HepG2 (cell line): Measurements from ENCODE around the gene RHBDL1. TPM values are rescaled to one million over a fixed set of nuclear protein-coding genes. Genes with fewer than 3 reads are reported as not detected.

Source experiments
- ATM ChIP-seq: fragments of 450-650 bp; IDR thresholded peaks from 2 replicates; pipeline ENCODE4 v1.7.1; 2017; ENCODE audit warnings: mild to moderate bottlenecking, borderline replicate concordance
- BHLHE40 ChIP-seq: IDR thresholded peaks from 2 replicates; pipeline ENCODE4 v1.6.1; 2011; ENCODE audit warnings: low read length, improper control_type of control experiment
- CBX5 ChIP-seq: sonication (generic); formaldehyde crosslinking; IDR thresholded peaks from 2 replicates; pipeline ENCODE4 v1.4.0; 2020; ENCODE audit warnings: missing genetic modification reagents, borderline replicate concordance
- DR1 ChIP-seq: sonication (generic); formaldehyde crosslinking; IDR thresholded peaks from 2 replicates; pipeline ENCODE4 v1.8.0; 2021; ENCODE audit warnings: mild to moderate bottlenecking, missing genetic modification reagents, inconsistent platforms
- FOXM1 ChIP-seq: sonication (generic); formaldehyde crosslinking; IDR thresholded peaks from 2 replicates; pipeline ENCODE4 v1.5.0; 2020; ENCODE audit warnings: missing genetic modification reagents
- HNF4G ChIP-seq, 2 experiments: sonication (generic) in 1 of 2; formaldehyde crosslinking in 1 of 2; IDR thresholded peaks; 2 replicates each; pipeline versions ENCODE4 v1.4.0 to v1.6.1; 2011 to 2020; ENCODE audit warnings: borderline replicate concordance in 2 of 2, low read depth in 2 of 2, mild to moderate bottlenecking in 2 of 2, low read length in 1 of 2, missing genetic modification reagents in 1 of 2, moderate library complexity in 1 of 2
- HNRNPH1 ChIP-seq: fragments of 200-400 bp; formaldehyde crosslinking; optimal IDR thresholded peaks from 2 replicates; pipeline ENCODE3; 2017; ENCODE audit warnings: mild to moderate bottlenecking, low read depth, low read length
- IKZF1 ChIP-seq: fragments of 450-650 bp; IDR thresholded peaks from 2 replicates; pipeline ENCODE4 v1.7.1; 2016
- KMT2B ChIP-seq: IDR thresholded peaks from 2 replicates; pipeline ENCODE4 v1.6.1; 2016; ENCODE audit warnings: missing genetic modification reagents, missing compliant biosample characterization
- NONO ChIP-seq, 2 experiments: fragments of 450-650 bp in 1 of 2; sonication (generic) in 1 of 2; formaldehyde crosslinking in 1 of 2; IDR thresholded peaks in 1 of 2; conservative IDR thresholded peaks in 1 of 2; 2 replicates each; pipeline versions ENCODE4 v1.6.1 to v1.8.0; 2017 to 2022; ENCODE audit warnings: mild to moderate bottlenecking in 1 of 2, missing genetic modification reagents in 1 of 2, moderate library complexity in 1 of 2
- YEATS2 ChIP-seq: sonication (generic); formaldehyde crosslinking; IDR thresholded peaks from 2 replicates; pipeline ENCODE4 v1.4.0; 2020; ENCODE audit warnings: missing genetic modification reagents, borderline replicate concordance
- YY1 ChIP-seq: IDR thresholded peaks from 2 replicates; pipeline ENCODE4 v1.6.1; 2011; ENCODE audit warnings: low read length, low read depth, moderate library complexity, mild to moderate bottlenecking; ENCODE audit not compliant: insufficient read depth, insufficient replicate concordance
- ZNF557 ChIP-seq: sonication (generic); formaldehyde crosslinking; IDR thresholded peaks from 2 replicates; pipeline ENCODE4 v1.4.0; 2020; ENCODE audit warnings: missing genetic modification reagents
- ZNF558 ChIP-seq: sonication (generic); formaldehyde crosslinking; IDR thresholded peaks from 2 replicates; pipeline ENCODE4 v1.9.0; 2022; ENCODE audit warnings: mild to moderate bottlenecking, missing genetic modification reagents, borderline replicate concordance
- ZNF563 ChIP-seq: sonication (generic); formaldehyde crosslinking; IDR thresholded peaks from 2 replicates; pipeline ENCODE4 v1.8.0; 2022; ENCODE audit warnings: mild to moderate bottlenecking, moderate library complexity, missing genetic modification reagents
- ZNF746 ChIP-seq: sonication (generic); formaldehyde crosslinking; IDR thresholded peaks from 2 replicates; pipeline ENCODE4 v1.8.0; 2022; ENCODE audit warnings: mild to moderate bottlenecking, missing genetic modification reagents
- polyA plus RNA-seq, 8 experiments: library from polyadenylated mRNA; depleted of rRNA in 3 of 8; stranded (reverse) in 7 of 8; unstranded in 1 of 8; fragments of >200 nt; fragmentation: Illumina TruSeq in 4 of 8; extraction: Trizol in 4 of 8; gene quantifications; 2 replicates each; pipeline versions ENCODE4 v1.2.1 to v1.2.3, GENCODE V29; 2011 to 2016; ENCODE audit warnings: low read depth in 4 of 8, missing spikeins in 1 of 8, mixed read lengths in 1 of 8; ENCODE audit not compliant: insufficient read depth in 1 of 8
- total RNA-seq, 5 experiments: library from RNA; depleted of rRNA; stranded (reverse); fragments of >200 nt; fragmentation: Illumina TruSeq; extraction: Trizol; gene quantifications; 2 replicates each; pipeline ENCODE4 v1.2.3, GENCODE V29; 2016; ENCODE audit warnings: low read depth in 1 of 5
- TF ChIP-seq, protein P1 (sequence below): sonication (generic); formaldehyde crosslinking; IDR thresholded peaks from 2 replicates; pipeline ENCODE4 v1.4.0; 2020; ENCODE audit warnings: missing genetic modification reagents
- TF ChIP-seq, protein P2 (sequence below): IDR thresholded peaks from 2 replicates; pipeline ENCODE4 v1.4.0; 2020; ENCODE audit warnings: mild to moderate bottlenecking, missing genetic modification reagents
- TF ChIP-seq, protein P3 (sequence below): sonication (generic); formaldehyde crosslinking; IDR thresholded peaks from 2 replicates; pipeline ENCODE4 v1.5.0; 2020; ENCODE audit warnings: missing genetic modification reagents, mild to moderate bottlenecking, borderline replicate concordance
- TF ChIP-seq, protein P4 (sequence below): sonication (generic); formaldehyde crosslinking; IDR thresholded peaks from 2 replicates; pipeline ENCODE4 v1.5.0; 2020; ENCODE audit warnings: missing genetic modification reagents

The RHBDL1 gene
- total and polyA plus RNA-seq, 2 of the 13 experiments (the other 11 are each of a cell fraction or from before 2014, with no cell fraction given): 1.8 to 3.8 TPM

DNA sequence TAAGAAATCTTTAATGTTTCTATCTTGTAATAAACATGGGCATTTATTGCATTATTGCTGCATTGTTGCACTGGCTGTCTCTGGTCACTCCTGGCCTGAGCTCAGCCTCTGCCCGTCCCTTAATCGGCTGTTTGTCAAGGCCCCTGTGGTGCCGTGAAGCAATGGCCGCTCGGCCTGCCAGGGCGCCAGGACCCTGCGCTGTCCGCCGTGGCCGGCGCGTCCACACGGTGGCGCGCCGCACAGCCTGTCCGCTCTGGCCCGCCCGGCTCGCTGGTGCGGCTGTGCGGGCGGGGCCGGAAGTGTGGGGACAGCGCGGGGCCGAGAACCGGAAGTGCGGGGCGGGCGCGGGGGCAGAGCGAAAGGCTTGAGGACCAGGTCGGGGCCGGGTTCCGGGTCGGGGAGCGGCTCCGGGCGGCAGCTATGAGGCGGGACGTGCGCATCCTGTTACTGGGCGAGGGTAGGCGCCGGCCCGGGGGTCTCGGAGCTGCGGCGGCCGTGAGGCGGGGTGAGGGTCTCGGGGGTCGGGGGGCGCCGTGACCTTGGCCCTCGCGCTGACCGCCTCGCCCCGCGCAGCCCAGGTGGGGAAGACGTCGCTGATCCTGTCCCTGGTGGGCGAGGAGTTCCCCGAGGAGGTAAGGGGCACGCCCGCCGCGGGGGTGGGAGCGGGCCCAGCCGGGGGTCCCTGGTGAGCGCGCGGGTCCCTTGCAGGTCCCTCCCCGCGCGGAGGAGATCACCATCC is 7.5 kb upstream of the RHBDL1 start, which contains the start of gene RHOT2 (continued):
- peak; percentile 8; the same call in 1 of the 2 replicates for TF ChIP-seq HNF4G (IDR thresholded peaks at IDR 0.05; ENCODE audit: borderline replicate concordance, low read depth, low read length)
- peak; percentile 73; the same call in 1 of the 2 replicates for TF ChIP-seq HNF4G (CRISPR knock-in tag; IDR thresholded peaks at IDR 0.05; ENCODE audit: borderline replicate concordance, low read depth)
- TF ChIP-seq ZNF563: peak; percentile 59; the same call in 1 of the 2 replicates
- TF ChIP-seq ZNF557: no peak
- TF ChIP-seq NONO (IDR thresholded peaks at IDR 0.05): no peak
- peak; percentile 99 for TF ChIP-seq NONO (CRISPR knock-in tag; conservative IDR thresholded peaks at IDR 0.05)
- no peak for TF ChIP-seq CBX5
- TF ChIP-seq, protein P1, sequence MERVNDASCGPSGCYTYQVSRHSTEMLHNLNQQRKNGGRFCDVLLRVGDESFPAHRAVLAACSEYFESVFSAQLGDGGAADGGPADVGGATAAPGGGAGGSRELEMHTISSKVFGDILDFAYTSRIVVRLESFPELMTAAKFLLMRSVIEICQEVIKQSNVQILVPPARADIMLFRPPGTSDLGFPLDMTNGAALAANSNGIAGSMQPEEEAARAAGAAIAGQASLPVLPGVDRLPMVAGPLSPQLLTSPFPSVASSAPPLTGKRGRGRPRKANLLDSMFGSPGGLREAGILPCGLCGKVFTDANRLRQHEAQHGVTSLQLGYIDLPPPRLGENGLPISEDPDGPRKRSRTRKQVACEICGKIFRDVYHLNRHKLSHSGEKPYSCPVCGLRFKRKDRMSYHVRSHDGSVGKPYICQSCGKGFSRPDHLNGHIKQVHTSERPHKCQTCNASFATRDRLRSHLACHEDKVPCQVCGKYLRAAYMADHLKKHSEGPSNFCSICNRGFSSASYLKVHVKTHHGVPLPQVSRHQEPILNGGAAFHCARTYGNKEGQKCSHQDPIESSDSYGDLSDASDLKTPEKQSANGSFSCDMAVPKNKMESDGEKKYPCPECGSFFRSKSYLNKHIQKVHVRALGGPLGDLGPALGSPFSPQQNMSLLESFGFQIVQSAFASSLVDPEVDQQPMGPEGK (CRISPR knock-in tag): peak; percentile 90
- TF ChIP-seq ZNF746 (CRISPR knock-in tag): peak; percentile 82; the same call in 1 of the 2 replicates
- no peak for TF ChIP-seq HNRNPH1
- 0 out of 2 replicates have a peak, but pooled peaks have one; percentile 11 for TF ChIP-seq BHLHE40
- TF ChIP-seq ATM: no peak
- peak; percentile 45; the same call in 1 of the 2 replicates for TF ChIP-seq DR1 (CRISPR knock-in tag)
- TF ChIP-seq FOXM1 (CRISPR knock-in tag): no peak
- TF ChIP-seq KMT2B: peak; percentile 42
- TF ChIP-seq YEATS2: peak; percentile 66
- TF ChIP-seq, protein P2, sequence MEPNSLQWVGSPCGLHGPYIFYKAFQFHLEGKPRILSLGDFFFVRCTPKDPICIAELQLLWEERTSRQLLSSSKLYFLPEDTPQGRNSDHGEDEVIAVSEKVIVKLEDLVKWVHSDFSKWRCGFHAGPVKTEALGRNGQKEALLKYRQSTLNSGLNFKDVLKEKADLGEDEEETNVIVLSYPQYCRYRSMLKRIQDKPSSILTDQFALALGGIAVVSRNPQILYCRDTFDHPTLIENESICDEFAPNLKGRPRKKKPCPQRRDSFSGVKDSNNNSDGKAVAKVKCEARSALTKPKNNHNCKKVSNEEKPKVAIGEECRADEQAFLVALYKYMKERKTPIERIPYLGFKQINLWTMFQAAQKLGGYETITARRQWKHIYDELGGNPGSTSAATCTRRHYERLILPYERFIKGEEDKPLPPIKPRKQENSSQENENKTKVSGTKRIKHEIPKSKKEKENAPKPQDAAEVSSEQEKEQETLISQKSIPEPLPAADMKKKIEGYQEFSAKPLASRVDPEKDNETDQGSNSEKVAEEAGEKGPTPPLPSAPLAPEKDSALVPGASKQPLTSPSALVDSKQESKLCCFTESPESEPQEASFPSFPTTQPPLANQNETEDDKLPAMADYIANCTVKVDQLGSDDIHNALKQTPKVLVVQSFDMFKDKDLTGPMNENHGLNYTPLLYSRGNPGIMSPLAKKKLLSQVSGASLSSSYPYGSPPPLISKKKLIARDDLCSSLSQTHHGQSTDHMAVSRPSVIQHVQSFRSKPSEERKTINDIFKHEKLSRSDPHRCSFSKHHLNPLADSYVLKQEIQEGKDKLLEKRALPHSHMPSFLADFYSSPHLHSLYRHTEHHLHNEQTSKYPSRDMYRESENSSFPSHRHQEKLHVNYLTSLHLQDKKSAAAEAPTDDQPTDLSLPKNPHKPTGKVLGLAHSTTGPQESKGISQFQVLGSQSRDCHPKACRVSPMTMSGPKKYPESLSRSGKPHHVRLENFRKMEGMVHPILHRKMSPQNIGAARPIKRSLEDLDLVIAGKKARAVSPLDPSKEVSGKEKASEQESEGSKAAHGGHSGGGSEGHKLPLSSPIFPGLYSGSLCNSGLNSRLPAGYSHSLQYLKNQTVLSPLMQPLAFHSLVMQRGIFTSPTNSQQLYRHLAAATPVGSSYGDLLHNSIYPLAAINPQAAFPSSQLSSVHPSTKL (CRISPR knock-in tag): peak; percentile 10; the same call in 1 of the 2 replicates
- TF ChIP-seq YY1: peak; percentile 95
- peak; percentile 9; the same call in 1 of the 2 replicates for TF ChIP-seq ZNF558 (CRISPR knock-in tag)
- TF ChIP-seq, protein P3, sequence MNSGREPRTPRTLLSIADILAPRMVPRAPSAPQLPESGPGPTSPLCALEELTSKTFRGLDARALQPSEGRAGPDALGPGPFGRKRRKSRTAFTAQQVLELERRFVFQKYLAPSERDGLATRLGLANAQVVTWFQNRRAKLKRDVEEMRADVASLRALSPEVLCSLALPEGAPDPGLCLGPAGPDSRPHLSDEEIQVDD (CRISPR knock-in tag): 0 out of 2 replicates have a peak, but pooled peaks have one; percentile 29
- no peak for TF ChIP-seq IKZF1
- TF ChIP-seq, protein P4, sequence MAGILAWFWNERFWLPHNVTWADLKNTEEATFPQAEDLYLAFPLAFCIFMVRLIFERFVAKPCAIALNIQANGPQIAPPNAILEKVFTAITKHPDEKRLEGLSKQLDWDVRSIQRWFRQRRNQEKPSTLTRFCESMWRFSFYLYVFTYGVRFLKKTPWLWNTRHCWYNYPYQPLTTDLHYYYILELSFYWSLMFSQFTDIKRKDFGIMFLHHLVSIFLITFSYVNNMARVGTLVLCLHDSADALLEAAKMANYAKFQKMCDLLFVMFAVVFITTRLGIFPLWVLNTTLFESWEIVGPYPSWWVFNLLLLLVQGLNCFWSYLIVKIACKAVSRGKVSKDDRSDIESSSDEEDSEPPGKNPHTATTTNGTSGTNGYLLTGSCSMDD (CRISPR knock-in tag): no peak
